ENCODE measurements around the gene TMEM41B. TPM values are rescaled to one million over a fixed set of nuclear protein-coding genes. Genes with fewer than 3 reads are reported as not detected.

The TMEM41B gene
- total and polyA plus RNA-seq, 2 of the 8 experiments (the other 6 are each of a cell fraction or from before 2014, with no cell fraction given) = 24.3 to 50.1 TPM

DNA sequence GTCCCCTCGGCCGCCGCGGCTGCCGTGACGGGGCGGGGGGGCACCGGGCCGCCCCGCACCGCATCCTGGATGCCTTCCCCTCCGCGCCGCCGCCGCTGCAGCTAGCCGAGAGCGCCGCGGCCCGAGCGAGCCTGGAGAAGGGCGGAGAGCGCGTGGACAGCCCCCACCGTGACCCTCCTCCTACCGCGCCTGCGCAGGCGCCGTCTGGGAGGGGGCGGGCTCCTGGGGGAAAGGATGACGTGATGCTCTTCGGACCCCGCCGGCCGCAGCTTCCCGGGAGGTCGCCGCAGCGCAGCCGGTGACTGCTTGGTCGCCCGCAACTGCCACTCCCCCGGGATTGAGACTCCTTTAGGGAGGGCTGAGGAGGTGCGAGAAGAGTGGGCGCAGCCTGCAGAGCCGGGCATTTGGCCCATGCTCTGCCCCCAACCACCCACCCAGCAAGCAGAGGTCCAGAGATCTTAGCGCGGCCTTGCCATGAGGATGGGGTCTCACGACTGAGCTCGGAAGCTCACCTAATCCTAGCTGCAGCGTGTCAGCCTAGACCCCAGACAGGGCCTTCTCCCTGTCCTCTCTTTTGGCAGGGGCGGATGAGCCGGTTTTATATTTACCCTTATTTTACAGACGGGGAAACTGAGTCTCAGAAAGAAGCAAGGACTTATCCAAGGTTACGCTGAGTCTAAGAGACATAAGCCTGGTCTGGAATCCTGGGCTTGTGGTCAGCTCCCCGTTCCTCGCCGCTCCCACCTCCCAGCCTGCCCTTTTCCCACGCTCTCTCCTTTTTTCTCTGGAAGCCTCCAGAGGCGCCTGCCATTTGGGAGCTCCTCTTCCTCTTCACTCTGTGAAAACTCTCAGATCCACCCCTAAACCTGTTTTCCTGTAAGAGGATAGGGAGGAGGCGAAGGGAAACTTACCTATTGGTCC is 48.9 kb downstream of the TMEM41B start, which contains the start of gene DENND5A (continued):
- TF ChIP-seq KDM4A (IDR thresholded peaks at IDR 0.05; ENCODE audit: low read depth, low read length, severe bottlenecking) (peak; percentile 67), POLR2AphosphoS5 (IDR thresholded peaks at IDR 0.05; ENCODE audit: low read depth, low read length) (peak; percentile 79), SUZ12 (IDR thresholded peaks at IDR 0.05; ENCODE audit: low read length) (no peak), TCF12 (IDR thresholded peaks at IDR 0.05; ENCODE audit: low read depth, low read length) (no peak), SP2 (IDR thresholded peaks at IDR 0.05; ENCODE audit: low read length) (no peak), MAFK (IDR thresholded peaks at IDR 0.05; ENCODE audit: low read depth, low read length) (no peak), BCL11A (IDR thresholded peaks at IDR 0.05; ENCODE audit: low read depth in 2 of 2, low read length in 2 of 2) (no peak), RXRA (IDR thresholded peaks at IDR 0.05; ENCODE audit: insufficient read depth, low read depth, low read length) (no peak), BRCA1 (IDR thresholded peaks at IDR 0.05; ENCODE audit: low read depth, low read length) (no peak), ATF3 (IDR thresholded peaks at IDR 0.05; ENCODE audit: insufficient read depth, low read depth, low read length) (no peak), CTBP2 (IDR thresholded peaks at IDR 0.05; ENCODE audit: borderline replicate concordance, insufficient read depth, insufficient read length, low read length) (no peak), TAF1 (IDR thresholded peaks at IDR 0.05; ENCODE audit: low read depth, low read length) (peak; percentile 52), ZNF274 (IDR thresholded peaks at IDR 0.05; ENCODE audit: borderline replicate concordance, extremely low read depth, low read length) (no peak), HDAC2 (IDR thresholded peaks at IDR 0.05; ENCODE audit: borderline replicate concordance in 1 of 2, low read depth in 2 of 2, low read length in 2 of 2) (no peak), SP4 (IDR thresholded peaks at IDR 0.05; ENCODE audit: low read length) (no peak), RNF2 (IDR thresholded peaks at IDR 0.05; ENCODE audit: borderline replicate concordance, low read depth, low read length, missing control alignments, poor library complexity, severe bottlenecking) (no peak), EZH2 (IDR thresholded peaks at IDR 0.05; ENCODE audit: low read depth, low read length, severe bottlenecking) (no peak), PHF8 (conservative IDR thresholded peaks at IDR 0.05; ENCODE audit: low read depth, low read length) (peak; percentile 71), SIX5 (IDR thresholded peaks at IDR 0.05; ENCODE audit: low read depth, low read length) (no peak), ASH2L (IDR thresholded peaks at IDR 0.05; ENCODE audit: low read length) (no peak), SAP30 (IDR thresholded peaks at IDR 0.05; ENCODE audit: insufficient read depth, insufficient replicate concordance, low read length) (no peak), TAF7 (optimal IDR thresholded peaks at IDR 0.05; ENCODE audit: borderline replicate concordance, low read depth, low read length) (peak; percentile 61), JUND (IDR thresholded peaks at IDR 0.05; ENCODE audit: low read length) (peak; percentile 73; the same call in 1 of the 2 replicates)

Data from H1 (cell line).